Stimulated activated CD8-positive, alpha-beta memory T cell treated with anti-CD3 and anti-CD28 coated beads, Interleukin-7, amount 100 ng/mL, for 24 hours (primary cell): ENCODE measurements around the gene AGBL1.
"Not testable (repeated sequence)": the region's sequence is repeated elsewhere in the genome, so short reads cannot be mapped to it uniquely, and the experiment has no call there.

Source experiments
- DNase-seq: peaks from one replicate; pipeline ENCODE4 v3.0.0-alpha.2; 2020; ENCODE audit warnings: low read depth

The AGBL1 gene

GRCh38 chr15:86948719-86949118 is 869.0 kb downstream of the AGBL1 start:
- no peak for DNase-seq

- no peak for DNase-seq
Measured at GRCh38 chr15:86959254-86959653, 879.6 kb downstream of the AGBL1 start.

GRCh38 chr15:86961669-86962068 is 882.0 kb downstream of the AGBL1 start:
- no peak for DNase-seq

GRCh38 chr15:86964271-86964670 is 884.6 kb downstream of the AGBL1 start:
- no peak for DNase-seq

GRCh38 chr15:86968244-86968643 is 888.6 kb downstream of the AGBL1 start:
- no peak for DNase-seq

DNA sequence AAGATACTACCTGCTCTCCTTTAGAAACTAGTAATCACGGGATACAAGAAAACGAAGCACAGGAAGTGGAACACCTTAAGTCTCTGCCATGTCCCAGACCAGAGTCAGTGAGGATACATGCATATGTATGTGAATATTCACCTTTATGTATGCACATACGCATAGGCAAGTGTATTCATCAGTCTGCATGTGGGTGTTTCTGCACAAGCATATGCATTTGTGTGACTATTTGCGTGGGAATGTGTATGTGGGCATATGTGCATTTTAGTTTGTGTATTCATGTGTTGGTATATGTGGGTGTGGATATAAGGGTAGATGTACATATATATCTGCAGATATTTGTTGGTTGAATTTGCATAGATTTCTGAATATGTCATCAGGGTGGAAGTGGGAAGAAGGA is 889.7 kb downstream of the AGBL1 start:
- no peak for DNase-seq

- no peak for DNase-seq
Measured at GRCh38 chr15:86973284-86973844, 893.7 kb downstream of the AGBL1 start.

DNA sequence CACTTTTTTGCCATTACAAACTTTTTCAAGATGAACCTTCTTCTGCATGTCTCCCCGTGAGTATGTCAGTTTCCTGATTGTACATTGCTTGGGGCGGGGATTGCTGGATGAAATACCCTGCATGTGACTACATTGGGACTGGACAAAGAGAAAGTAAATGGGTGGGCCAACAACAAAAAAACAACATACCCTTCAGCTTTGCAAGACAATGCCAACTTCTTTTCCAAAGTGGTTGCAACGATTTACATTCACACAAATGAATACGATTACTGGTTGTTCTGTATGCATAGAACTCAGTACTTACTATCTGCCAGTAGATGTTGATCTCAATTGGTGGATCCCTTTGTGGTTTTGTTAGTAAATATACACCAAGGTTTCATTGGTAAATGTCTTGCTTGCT is 908.4 kb downstream of the AGBL1 start:
- no peak for DNase-seq

DNA sequence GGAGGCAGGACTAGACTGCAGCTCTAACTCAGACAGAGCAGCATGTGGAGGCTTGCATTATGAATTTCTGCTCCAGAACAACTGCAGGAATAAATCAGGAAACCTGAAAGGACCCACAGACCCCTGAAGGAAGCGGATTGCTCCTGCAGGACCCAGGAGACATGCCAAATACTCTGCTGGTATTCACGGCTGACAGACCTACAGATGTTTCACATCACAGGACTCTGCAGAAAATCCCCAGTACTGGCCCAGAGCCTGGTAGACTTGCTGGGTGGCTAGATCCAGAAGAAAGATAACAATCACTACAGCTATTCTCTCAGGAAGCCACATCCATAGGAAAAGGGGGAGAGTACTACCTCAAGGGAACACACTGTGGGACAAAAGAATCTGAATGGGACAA is 942.1 kb downstream of the AGBL1 start:
- no peak for DNase-seq

- no peak for DNase-seq
Measured at GRCh38 chr15:87031540-87032230, 952.0 kb downstream of the AGBL1 start.

DNA sequence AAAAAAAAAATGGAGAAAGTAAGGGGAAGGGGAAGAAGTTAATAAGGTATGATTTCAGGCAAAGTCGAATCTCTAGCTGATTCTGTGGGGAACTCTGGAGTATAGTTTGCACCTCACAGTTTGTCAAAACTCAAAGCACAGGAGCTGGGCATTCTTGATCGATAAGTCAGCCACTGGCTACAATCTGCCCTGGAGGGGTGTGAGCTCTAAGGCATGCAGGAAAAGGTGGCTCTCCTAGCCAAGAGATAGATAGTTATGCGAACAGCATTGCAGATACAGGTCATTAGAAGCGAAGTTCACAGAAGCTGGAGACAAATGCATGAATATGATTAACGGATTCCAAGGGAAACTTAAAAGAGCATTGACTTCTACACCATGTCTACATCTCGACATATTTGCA is 952.6 kb downstream of the AGBL1 start:
- DNase-seq = no peak

DNA sequence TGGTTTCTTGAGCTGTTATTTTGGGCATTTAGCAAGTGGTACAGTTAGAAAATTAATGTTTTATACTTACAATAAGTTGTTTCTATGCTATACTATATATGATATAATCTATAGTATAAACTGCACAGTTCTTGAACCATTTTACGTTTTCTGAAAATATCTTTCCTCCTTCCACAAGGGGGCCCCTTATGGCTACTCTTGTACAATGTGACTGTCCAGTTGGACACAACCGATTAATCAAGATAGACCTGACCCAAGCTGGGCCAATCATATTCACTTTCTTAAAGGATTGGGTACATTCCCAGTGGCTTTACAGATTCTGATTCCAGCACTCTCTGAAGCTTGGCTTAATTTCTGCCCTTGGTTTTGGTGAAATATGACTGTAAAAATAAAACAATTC is 953.4 kb downstream of the AGBL1 start:
- no peak for DNase-seq

DNA sequence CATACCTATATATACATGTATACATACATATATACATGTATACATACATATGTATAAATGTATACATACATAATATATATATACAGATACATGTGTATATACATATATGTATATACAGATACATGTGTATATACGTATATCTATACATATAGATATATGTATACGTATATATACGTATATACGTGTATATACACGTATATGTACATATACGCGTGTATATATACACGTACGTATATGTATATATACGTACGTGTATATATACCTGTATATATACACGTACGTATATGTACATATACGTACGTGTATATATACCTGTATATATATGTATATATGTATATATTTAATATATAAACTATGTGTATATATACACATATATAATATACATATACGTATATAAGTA is 955.2 kb downstream of the AGBL1 start:
- DNase-seq = no peak

DNA sequence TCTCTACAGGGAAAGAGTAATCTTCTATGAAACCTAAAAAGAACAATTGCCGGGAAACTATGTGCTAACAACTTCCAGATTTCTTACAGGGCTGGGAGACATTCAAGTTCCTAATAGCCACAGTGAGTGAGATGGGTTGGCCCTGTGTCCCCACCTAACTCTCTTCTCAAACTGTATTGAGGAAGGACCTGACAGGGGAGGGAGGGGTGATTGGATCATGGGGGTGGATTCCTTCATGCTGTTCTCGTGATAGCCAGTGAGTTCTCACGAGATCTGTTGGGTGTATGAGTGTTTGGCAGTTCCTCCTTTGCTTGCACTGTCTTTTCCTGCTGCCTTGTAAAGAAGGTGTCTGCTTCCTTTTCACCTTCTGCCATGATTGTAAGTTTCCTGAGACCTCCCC is 958.7 kb downstream of the AGBL1 start:
- no peak for DNase-seq

- DNase-seq = not testable (repeated sequence)
Measured at GRCh38 chr15:87042619-87043018, 962.9 kb downstream of the AGBL1 start.

DNA sequence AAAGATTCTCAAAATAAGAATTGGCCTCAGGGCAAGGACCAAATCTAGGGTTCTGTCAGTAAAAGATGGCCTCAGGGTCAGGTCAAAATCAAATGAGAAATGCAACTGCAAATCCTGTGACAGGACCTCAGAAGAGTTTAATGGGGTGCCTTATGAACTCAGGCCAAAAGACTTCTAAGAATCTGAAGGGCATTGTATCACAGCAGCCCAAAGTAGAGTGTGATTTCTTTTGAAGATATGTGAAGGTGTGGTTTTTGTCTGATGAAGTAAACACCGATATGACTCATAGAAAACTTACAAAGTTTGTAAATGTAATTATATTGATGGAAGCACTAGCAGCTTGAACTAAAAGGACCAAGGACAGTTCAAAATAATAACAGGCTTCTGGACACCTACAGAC is 966.1 kb downstream of the AGBL1 start:
- no peak for DNase-seq

- DNase-seq = no peak
Measured at GRCh38 chr15:87047203-87047965, 967.7 kb downstream of the AGBL1 start.
